HFF-Myc (cell line): ENCODE results near the gene CSMD2.

ENCODE experiments used
- DNase-seq: peaks from one replicate; pipeline ENCODE4 v3.0.0-alpha.2; 2011; ENCODE audit warnings: low read depth; ENCODE audit errors: extremely low read depth
- H3K4me3 ChIP-seq: replicated peaks from 2 replicates; pipeline ENCODE4 v1.5.1; 2011; ENCODE audit warnings: low read depth, mild to moderate bottlenecking, control low read depth, low read length
- TF ChIP-seq, protein P1 (sequence below): IDR thresholded peaks from 2 replicates; pipeline ENCODE4 v1.5.1; 2012; ENCODE audit warnings: mild to moderate bottlenecking, low read depth, low read length, control low read depth; ENCODE audit errors: missing control alignments

Gene CSMD2

DNA sequence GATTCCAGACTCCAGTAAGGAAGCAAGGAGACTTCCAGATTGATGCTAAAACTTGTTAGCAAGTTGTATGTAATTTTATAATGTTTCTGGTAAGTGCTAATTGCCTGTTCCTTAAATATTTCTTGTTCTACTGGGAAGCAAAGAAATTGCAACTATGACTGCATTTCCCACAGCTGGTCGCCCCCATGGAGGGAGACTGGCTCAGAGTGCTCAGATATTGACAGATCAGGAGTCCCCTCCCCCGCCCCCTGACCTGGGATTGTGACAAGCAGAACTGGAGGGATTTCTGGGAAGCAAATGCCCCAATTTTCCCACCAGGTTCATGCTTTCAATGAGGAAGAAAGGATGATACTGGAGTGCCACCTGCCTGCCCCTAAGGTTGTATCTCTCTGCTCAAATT lies 383.4 kb downstream of the CSMD2 start:
- TF ChIP-seq, protein P1, sequence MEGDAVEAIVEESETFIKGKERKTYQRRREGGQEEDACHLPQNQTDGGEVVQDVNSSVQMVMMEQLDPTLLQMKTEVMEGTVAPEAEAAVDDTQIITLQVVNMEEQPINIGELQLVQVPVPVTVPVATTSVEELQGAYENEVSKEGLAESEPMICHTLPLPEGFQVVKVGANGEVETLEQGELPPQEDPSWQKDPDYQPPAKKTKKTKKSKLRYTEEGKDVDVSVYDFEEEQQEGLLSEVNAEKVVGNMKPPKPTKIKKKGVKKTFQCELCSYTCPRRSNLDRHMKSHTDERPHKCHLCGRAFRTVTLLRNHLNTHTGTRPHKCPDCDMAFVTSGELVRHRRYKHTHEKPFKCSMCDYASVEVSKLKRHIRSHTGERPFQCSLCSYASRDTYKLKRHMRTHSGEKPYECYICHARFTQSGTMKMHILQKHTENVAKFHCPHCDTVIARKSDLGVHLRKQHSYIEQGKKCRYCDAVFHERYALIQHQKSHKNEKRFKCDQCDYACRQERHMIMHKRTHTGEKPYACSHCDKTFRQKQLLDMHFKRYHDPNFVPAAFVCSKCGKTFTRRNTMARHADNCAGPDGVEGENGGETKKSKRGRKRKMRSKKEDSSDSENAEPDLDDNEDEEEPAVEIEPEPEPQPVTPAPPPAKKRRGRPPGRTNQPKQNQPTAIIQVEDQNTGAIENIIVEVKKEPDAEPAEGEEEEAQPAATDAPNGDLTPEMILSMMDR = no peak
- no peak overlapping the region for H3K4me3 ChIP-seq
- DNase-seq = no peak

DNA sequence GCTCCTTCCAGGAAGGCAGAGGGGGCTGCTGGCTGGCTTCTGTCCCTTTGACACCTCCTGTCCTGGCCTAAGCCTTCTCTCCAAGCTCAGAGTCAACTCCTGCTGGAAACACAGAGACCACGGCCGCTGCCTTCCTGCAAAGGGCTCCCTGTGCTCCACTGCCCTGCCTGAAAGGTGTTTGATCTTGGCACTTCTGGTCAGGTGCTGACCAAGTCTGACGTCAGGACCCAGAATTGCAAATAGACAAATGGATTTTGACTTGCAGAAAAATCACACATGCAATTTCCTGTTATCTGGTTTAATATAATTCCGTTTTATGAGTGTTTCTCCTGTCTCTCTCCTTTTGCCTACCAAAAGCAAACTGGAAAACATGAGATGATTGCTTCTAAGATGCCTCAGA lies 387.7 kb downstream of the CSMD2 start:
- DNase-seq = no peak
- TF ChIP-seq, protein P1 = no peak
- H3K4me3 ChIP-seq = no peak overlapping the region

DNA sequence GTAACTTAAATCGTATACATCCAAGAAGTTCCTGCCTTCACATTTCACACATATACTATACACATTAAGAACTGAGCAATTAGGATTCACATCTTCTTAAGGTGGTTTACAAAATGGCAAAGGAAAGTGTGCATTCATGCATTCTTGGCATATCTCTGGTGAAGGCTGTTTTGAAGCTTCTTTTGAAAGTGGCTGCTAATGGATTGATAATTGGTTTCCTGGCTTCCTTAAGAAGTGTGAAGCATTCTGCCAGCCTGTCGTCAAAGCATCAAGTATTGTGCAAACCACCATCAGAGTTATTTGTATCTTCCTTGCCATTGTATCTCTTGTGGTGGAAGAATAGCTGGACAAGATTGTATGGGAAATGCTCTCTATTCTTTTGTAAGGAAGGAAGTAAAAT lies 396.2 kb downstream of the CSMD2 start:
- no peak overlapping the region for H3K4me3 ChIP-seq
- DNase-seq = no peak
- TF ChIP-seq, protein P1 = no peak

DNA sequence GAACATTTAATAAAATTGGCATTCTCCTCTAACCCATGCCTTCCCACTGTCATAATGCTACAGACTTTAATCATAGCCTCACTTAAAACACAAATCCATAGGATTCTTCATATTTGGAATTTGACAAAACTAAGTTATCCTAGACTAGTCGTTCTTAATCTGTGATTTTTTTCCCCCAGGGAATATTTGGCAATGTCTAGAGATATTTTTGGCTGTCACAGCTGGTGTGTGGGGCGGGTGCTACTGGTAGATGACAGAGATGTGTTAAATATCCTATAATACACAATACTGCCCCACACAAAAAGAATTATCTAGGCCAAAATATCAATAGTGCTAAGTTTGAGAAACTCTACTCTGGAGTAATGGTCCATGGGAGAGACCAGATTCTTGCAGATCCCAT lies 396.9 kb downstream of the CSMD2 start:
- DNase-seq = no peak
- H3K4me3 ChIP-seq = no peak overlapping the region
- TF ChIP-seq, protein P1 = no peak

DNA sequence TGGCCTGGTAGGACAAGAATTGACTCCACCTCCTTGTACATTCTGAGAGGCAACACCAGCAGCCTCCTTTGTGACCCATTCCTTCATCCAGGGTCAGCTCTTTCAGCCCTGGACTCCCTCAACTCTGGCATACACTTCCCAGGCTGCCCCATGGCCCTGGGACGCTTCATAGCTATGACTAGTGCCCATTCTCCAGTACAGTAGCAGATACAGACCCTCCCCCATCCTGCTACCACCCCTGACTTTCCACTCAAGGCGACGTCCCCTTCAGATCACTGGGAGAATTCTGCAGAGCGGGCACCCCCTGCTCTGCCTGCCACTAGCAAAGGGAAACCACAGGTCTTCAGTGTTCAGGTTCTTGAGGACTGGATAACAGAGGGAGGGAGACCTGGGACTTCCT lies 400.9 kb downstream of the CSMD2 start:
- H3K4me3 ChIP-seq = no peak overlapping the region
- no peak for DNase-seq
- TF ChIP-seq, protein P1 = no peak

DNA sequence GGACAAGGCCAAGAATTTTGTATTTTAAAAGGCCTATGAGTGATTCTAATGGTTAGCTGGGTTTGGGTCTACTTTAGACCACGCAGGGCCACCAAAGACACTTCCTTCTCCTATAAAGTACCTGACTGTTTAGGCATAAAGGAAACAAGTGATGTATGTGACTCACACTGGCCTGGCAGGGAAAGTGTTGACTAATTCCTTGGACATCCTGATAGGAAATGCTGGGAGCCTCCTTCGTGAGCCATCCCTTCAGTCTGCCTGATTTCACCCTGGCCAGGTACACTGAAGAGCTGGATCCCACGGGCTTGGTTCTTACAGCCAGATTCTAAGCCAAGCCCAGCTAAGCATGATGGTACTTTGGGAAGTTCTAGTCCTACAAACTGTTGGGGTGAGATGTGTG lies 401.6 kb downstream of the CSMD2 start:
- no peak overlapping the region for H3K4me3 ChIP-seq
- DNase-seq = peak; percentile 16
- TF ChIP-seq, protein P1 = no peak

DNA sequence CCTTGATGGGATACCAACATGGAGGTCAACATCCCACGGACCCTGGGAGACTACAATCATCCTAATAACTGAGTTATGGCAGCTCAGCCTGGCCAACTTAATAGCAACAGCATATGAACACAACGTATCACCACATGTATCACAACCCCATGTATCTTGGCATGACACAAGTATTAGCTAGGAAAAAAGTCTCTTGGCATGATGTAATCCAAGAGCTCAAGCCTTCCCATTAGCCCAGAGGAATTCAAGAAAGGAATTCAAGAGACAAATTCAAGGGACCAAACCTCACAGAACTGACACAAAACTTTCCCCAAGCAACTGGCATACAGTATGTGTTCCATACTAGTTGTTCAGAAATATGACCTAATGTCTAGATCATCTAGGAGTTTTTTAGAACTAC lies 402.1 kb downstream of the CSMD2 start:
- no peak overlapping the region for H3K4me3 ChIP-seq
- no peak for DNase-seq
- TF ChIP-seq, protein P1 = no peak
